K562 (cell line): Measurements from ENCODE around the gene STAM2. TPM values are rescaled to one million over a fixed set of nuclear protein-coding genes. Genes with fewer than 3 reads are reported as not detected.

ENCODE experiments used
- CSDE1 ChIP-seq, 2 experiments: fragments of 450-650 bp; IDR thresholded peaks; 2 replicates each; pipeline ENCODE4 v1.6.1; 2016; ENCODE audit warnings: mild to moderate bottlenecking in 1 of 2
- DMBX1 ChIP-seq: fragments of 250-450 bp; sonication (Bioruptor Pico); IDR thresholded peaks from 2 replicates; pipeline ENCODE4 v1.8.0; 2022; ENCODE audit warnings: inconsistent platforms, mild to moderate bottlenecking, moderate library complexity, borderline replicate concordance
- DNMT1 ChIP-seq: fragments of 450-650 bp; IDR thresholded peaks from 2 replicates; pipeline ENCODE4 v1.6.1; 2016; ENCODE audit warnings: antibody characterized with exemption, mild to moderate bottlenecking
- EWSR1 ChIP-seq: fragments of 450-650 bp; IDR thresholded peaks from 2 replicates; pipeline ENCODE4 v1.6.1; 2018; ENCODE audit warnings: borderline replicate concordance, mild to moderate bottlenecking, low read depth, moderate library complexity; ENCODE audit not compliant: partially characterized antibody
- GABPB2 ChIP-seq: fragments of 250-450 bp; sonication (Bioruptor Pico); conservative IDR thresholded peaks from 2 replicates; pipeline ENCODE4 v1.5.1; 2021; ENCODE audit warnings: mild to moderate bottlenecking
- KDM1A ChIP-seq, 2 experiments: fragments of 450-650 bp; IDR thresholded peaks; 2 replicates each; pipeline ENCODE4 v1.6.1; 2016; ENCODE audit warnings: mild to moderate bottlenecking in 2 of 2
- NFRKB ChIP-seq: fragments of 450-650 bp; IDR thresholded peaks from 2 replicates; pipeline ENCODE4 v1.6.1; 2016; ENCODE audit warnings: low read depth
- NONO ChIP-seq, 2 experiments: fragments of 200-400 bp in 1 of 2; fragments of 450-650 bp in 1 of 2; formaldehyde crosslinking in 1 of 2; IDR thresholded peaks; 2 replicates each; pipeline ENCODE4 v1.6.1; 2017; ENCODE audit warnings: low read depth in 2 of 2, mild to moderate bottlenecking in 2 of 2, moderate library complexity in 2 of 2, low read length in 1 of 2
- NR0B1 ChIP-seq: fragments of 450-650 bp; IDR thresholded peaks from one replicate; pipeline ENCODE4 v1.6.1; 2018; ENCODE audit warnings: mild to moderate bottlenecking, moderate library complexity; ENCODE audit not compliant: partially characterized antibody
- OTX1 ChIP-seq: fragments of 450-650 bp; formaldehyde crosslinking; IDR thresholded peaks from 2 replicates; pipeline ENCODE4 v1.4.0; 2022; ENCODE audit warnings: mild to moderate bottlenecking
- POLR3G ChIP-seq: IDR thresholded peaks from 2 replicates; pipeline ENCODE4 v1.6.1; 2011; ENCODE audit not compliant: insufficient read length, insufficient replicate concordance; ENCODE audit errors: extremely low read depth
- PRPF4 ChIP-seq: fragments of 200-400 bp; formaldehyde crosslinking; IDR thresholded peaks from one replicate; pipeline ENCODE4 v1.6.1; 2017; ENCODE audit warnings: low read length, low read depth, mild to moderate bottlenecking; ENCODE audit not compliant: insufficient read depth, poor library complexity, severe bottlenecking
- RAD21 ChIP-seq, 2 experiments: fragments of 250-450 bp in 1 of 2; fragments of 450-650 bp in 1 of 2; sonication (Bioruptor Pico) in 1 of 2; formaldehyde crosslinking in 1 of 2; IDR thresholded peaks in 1 of 2; conservative IDR thresholded peaks in 1 of 2; 2 replicates each; pipeline versions ENCODE4 v1.4.0 to v1.8.0; 2020 to 2022; ENCODE audit warnings: mild to moderate bottlenecking in 2 of 2, moderate library complexity in 1 of 2
- WHSC1 ChIP-seq: IDR thresholded peaks from one replicate; pipeline ENCODE4 v1.6.1; 2012; ENCODE audit warnings: low read length, control low read depth, inconsistent platforms
- ZKSCAN8 ChIP-seq: fragments of 200-800 bp; sonication (Bioruptor generic); IDR thresholded peaks from 2 replicates; pipeline ENCODE4 v1.6.1; 2016; ENCODE audit warnings: missing genetic modification characterization, missing compliant biosample characterization
- ZNF133 ChIP-seq: fragments of 250-450 bp; sonication (Bioruptor Pico); IDR thresholded peaks from 2 replicates; pipeline ENCODE4 v1.4.0; 2020; ENCODE audit warnings: mild to moderate bottlenecking
- ZNF197 ChIP-seq: fragments of 200-800 bp; sonication (Bioruptor generic); IDR thresholded peaks from 2 replicates; pipeline ENCODE4 v1.6.1; 2016; ENCODE audit warnings: low read depth, missing genetic modification characterization, missing compliant biosample characterization
- ZNF583 ChIP-seq: fragments of 250-450 bp; sonication (Bioruptor Pico); IDR thresholded peaks from 2 replicates; pipeline ENCODE4 v1.4.0; 2020
- polyA plus RNA-seq, 8 experiments: library from polyadenylated mRNA; depleted of rRNA in 4 of 8; stranded (reverse) in 5 of 8; unstranded in 3 of 8; fragments of >200 nt; fragmentation: Nextera tagmentation in 2 of 8; fragmentation: Illumina TruSeq in 1 of 8; extraction: Ambion mirVana in 2 of 8; extraction: Trizol in 1 of 8; gene quantifications; 2 replicates each; pipeline versions ENCODE4 v1.2.1 to v1.2.3, GENCODE V29; 2011 to 2014; ENCODE audit warnings: inconsistent platforms in 1 of 8, missing spikeins in 1 of 8
- total RNA-seq, 7 experiments: library from RNA; depleted of rRNA in 6 of 7; stranded (reverse); fragments of >200 nt in 6 of 7; fragmentation: Illumina TruSeq in 2 of 7; extraction: Trizol in 2 of 7; gene quantifications; 2 replicates each; pipeline versions ENCODE4 v1.2.1 to v1.2.3, GENCODE V29; 2011 to 2021; ENCODE audit warnings: low replicate concordance in 1 of 7
- TF ChIP-seq, protein P1 (sequence below), 2 experiments: fragments of 450-650 bp; IDR thresholded peaks; 2 replicates each; pipeline ENCODE4 v1.6.1; 2018; ENCODE audit warnings: mild to moderate bottlenecking in 2 of 2, low read depth in 1 of 2; ENCODE audit not compliant: partially characterized antibody in 2 of 2
- TF ChIP-seq, protein P2 (sequence below), 2 experiments: fragments of 200-800 bp in 1 of 2; sonication (Bioruptor generic) in 1 of 2; sonication (generic) in 1 of 2; formaldehyde crosslinking in 1 of 2; IDR thresholded peaks in 1 of 2; conservative IDR thresholded peaks in 1 of 2; 2 replicates each; pipeline versions ENCODE4 v1.5.0 to v1.6.1; 2016 to 2020; ENCODE audit warnings: missing compliant biosample characterization in 1 of 2, missing genetic modification characterization in 1 of 2, missing genetic modification reagents in 1 of 2

STAM2 gene
- total and polyA plus RNA-seq, 9 of the 15 experiments (the other 6 are each of a cell fraction or from before 2014, with no cell fraction given), result 4.5 to 13.9 (median 8.7) TPM

DNA sequence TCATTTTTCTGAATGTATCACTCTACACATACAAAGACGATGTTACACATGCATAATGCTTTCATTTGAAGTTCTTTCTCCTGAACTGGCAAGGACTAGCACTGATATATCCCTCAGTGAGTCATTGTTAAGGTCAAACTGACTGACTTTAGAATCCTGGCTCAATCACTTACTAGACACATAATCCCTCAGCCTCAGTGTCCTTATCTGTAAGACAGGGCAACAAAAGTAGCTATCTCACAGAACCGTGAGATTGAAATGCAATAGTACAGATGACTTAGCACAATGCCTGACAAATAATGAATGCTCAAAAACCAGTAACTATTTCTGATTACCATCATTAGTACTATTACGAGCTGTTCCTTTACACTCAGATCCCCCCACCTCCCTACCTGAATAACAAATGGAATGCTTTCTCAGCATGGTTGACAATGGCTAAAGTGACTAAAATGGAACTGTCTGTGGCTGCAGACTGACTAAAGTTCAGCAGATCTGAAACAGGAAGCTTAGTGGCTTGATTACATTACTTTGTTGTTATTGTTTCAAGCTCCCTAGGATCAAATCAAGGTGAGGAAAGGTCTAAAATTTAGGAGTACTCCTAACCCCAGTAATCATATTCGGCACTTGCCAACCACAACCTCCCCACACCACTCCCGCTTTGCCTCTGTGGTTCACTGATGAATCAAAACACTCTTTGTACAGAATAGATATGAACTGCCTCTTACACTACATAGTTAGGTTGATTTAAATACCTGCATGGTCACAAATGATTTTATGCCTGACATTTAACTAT, 40.9 kb downstream of the STAM2 start (continued):
- TF ChIP-seq, protein P1, sequence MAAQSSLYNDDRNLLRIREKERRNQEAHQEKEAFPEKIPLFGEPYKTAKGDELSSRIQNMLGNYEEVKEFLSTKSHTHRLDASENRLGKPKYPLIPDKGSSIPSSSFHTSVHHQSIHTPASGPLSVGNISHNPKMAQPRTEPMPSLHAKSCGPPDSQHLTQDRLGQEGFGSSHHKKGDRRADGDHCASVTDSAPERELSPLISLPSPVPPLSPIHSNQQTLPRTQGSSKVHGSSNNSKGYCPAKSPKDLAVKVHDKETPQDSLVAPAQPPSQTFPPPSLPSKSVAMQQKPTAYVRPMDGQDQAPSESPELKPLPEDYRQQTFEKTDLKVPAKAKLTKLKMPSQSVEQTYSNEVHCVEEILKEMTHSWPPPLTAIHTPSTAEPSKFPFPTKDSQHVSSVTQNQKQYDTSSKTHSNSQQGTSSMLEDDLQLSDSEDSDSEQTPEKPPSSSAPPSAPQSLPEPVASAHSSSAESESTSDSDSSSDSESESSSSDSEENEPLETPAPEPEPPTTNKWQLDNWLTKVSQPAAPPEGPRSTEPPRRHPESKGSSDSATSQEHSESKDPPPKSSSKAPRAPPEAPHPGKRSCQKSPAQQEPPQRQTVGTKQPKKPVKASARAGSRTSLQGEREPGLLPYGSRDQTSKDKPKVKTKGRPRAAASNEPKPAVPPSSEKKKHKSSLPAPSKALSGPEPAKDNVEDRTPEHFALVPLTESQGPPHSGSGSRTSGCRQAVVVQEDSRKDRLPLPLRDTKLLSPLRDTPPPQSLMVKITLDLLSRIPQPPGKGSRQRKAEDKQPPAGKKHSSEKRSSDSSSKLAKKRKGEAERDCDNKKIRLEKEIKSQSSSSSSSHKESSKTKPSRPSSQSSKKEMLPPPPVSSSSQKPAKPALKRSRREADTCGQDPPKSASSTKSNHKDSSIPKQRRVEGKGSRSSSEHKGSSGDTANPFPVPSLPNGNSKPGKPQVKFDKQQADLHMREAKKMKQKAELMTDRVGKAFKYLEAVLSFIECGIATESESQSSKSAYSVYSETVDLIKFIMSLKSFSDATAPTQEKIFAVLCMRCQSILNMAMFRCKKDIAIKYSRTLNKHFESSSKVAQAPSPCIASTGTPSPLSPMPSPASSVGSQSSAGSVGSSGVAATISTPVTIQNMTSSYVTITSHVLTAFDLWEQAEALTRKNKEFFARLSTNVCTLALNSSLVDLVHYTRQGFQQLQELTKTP (IDR thresholded peaks at IDR 0.05; ENCODE audit: low read depth in 1 of 2, partially characterized antibody in 2 of 2), result no peak
- no peak for TF ChIP-seq ZNF583
- peak; percentile 99 for TF ChIP-seq KDM1A (IDR thresholded peaks at IDR 0.05)
- TF ChIP-seq, protein P2, sequence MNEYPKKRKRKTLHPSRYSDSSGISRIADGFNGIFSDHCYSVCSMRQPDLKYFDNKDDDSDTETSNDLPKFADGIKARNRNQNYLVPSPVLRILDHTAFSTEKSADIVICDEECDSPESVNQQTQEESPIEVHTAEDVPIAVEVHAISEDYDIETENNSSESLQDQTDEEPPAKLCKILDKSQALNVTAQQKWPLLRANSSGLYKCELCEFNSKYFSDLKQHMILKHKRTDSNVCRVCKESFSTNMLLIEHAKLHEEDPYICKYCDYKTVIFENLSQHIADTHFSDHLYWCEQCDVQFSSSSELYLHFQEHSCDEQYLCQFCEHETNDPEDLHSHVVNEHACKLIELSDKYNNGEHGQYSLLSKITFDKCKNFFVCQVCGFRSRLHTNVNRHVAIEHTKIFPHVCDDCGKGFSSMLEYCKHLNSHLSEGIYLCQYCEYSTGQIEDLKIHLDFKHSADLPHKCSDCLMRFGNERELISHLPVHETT (CRISPR knock-in tag; conservative IDR thresholded peaks at IDR 0.05 in 1 of 2, IDR thresholded peaks at IDR 0.05 in 1 of 2), result no peak
- no peak for TF ChIP-seq GABPB2
- no peak for TF ChIP-seq NFRKB
- TF ChIP-seq ZNF197 (CRISPR knock-in tag), result no peak
- no peak for TF ChIP-seq EWSR1
- TF ChIP-seq POLR3G, result no peak
- no peak for TF ChIP-seq CSDE1 (IDR thresholded peaks at IDR 0.05)
- TF ChIP-seq DNMT1, result no peak
- no peak for TF ChIP-seq PRPF4
- TF ChIP-seq NR0B1, result no peak
- no peak for TF ChIP-seq WHSC1
- TF ChIP-seq ZKSCAN8 (CRISPR knock-in tag), result peak; percentile 34; the same call in 1 of the 2 replicates
- TF ChIP-seq RAD21 (CRISPR knock-in tag; conservative IDR thresholded peaks at IDR 0.05 in 1 of 2, IDR thresholded peaks at IDR 0.05 in 1 of 2), result no peak; a peak in 1 of 4 replicates
- TF ChIP-seq DMBX1, result no peak
- TF ChIP-seq NONO (IDR thresholded peaks at IDR 0.05; ENCODE audit: low read depth in 2 of 2, low read length in 1 of 2), result no peak
- no peak for TF ChIP-seq ZNF133
- no peak for TF ChIP-seq OTX1
